Esophagus muscularis mucosa (tissue), 4 donors: ENCODE data around the gene PTPRQ. TPM values are rescaled to one million over a fixed set of nuclear protein-coding genes. Genes with fewer than 3 reads are reported as not detected.

Experiments used
- DNase-seq: peaks from one replicate; pipeline ENCODE4 v3.0.0-alpha.2; 2017; ENCODE audit errors: extremely low spot score
- H3K27ac ChIP-seq, 4 donors: fragments of 200-600 bp; sonication (generic); replicated peaks in 1 of 4; 1 replicate in 3 of 4; 2 replicates in 1 of 4; pipeline ENCODE4 v1.5.1; 2016 to 2019; ENCODE audit warnings: mild to moderate bottlenecking in 1 of 4
- H3K27me3 ChIP-seq, 4 donors: fragments of 200-600 bp; sonication (generic); one replicate each; pipeline versions ENCODE4 v1.5.1 to v1.6.0; 2016 to 2019
- H3K36me3 ChIP-seq, 4 donors: fragments of 200-600 bp; sonication (generic); one replicate each; pipeline ENCODE4 v1.5.1; 2016 to 2019
- H3K4me1 ChIP-seq, 4 donors: fragments of 200-600 bp; sonication (generic); one replicate each; pipeline ENCODE4 v1.5.1; 2016 to 2019
- H3K4me3 ChIP-seq, 4 donors: fragments of 200-600 bp; sonication (generic); 1 replicate in 2 of 4; 2 replicates in 2 of 4; pipeline ENCODE4 v1.5.1; 2016 to 2019; ENCODE audit warnings: mild to moderate bottlenecking in 4 of 4, moderate library complexity in 1 of 4
- H3K9me3 ChIP-seq, 4 donors: fragments of 200-600 bp; sonication (generic); 1 replicate in 3 of 4; 2 replicates in 1 of 4; pipeline ENCODE4 v1.5.1; 2016 to 2019
- EP300 ChIP-seq: sonication (generic); formaldehyde crosslinking; IDR thresholded peaks from one replicate; pipeline ENCODE4 v1.6.1; 2017; ENCODE audit warnings: antibody characterized with exemption
- POLR2A ChIP-seq: fragments of 450-650 bp; IDR thresholded peaks from one replicate; pipeline ENCODE4 v1.6.1; 2017; ENCODE audit warnings: antibody characterized with exemption, moderate library complexity, mild to moderate bottlenecking, low read depth
- POLR2AphosphoS5 ChIP-seq, 2 donors: sonication (generic); formaldehyde crosslinking; IDR thresholded peaks; one replicate each; pipeline ENCODE4 v1.6.1; 2017; ENCODE audit warnings: antibody characterized with exemption in 2 of 2
- WGBS: methylation state at CpG from one replicate; pipeline ENCODE4 v1.1.5; 2018; 5-methylcytosine and 5-hydroxymethylcytosine counted together
- intact Hi-C: fragments of 100-400 bp; cut with DNase I; formaldehyde crosslinking; loops from one replicate; pipeline ENCODE4 v1.15.1; 2023
- total RNA-seq, 4 donors: library from RNA; depleted of rRNA; stranded (reverse); fragments of >200 nt; gene quantifications; one replicate each; pipeline versions ENCODE4 v1.1.0 to v1.2.1, GENCODE V29; 2016
- TF ChIP-seq, protein P1 (sequence below), 3 experiments: fragments of 200-600 bp in 2 of 3; fragments of 450-650 bp in 1 of 3; sonication (generic) in 2 of 3; IDR thresholded peaks; one replicate each; pipeline ENCODE4 v1.5.1; 2017 to 2019; ENCODE audit warnings: antibody characterized with exemption in 3 of 3, mild to moderate bottlenecking in 2 of 3, moderate library complexity in 1 of 3

Gene PTPRQ
- total RNA-seq, 4 donors from 2014 or later = 2.0 to 13.7 (median 4.6) TPM

DNA sequence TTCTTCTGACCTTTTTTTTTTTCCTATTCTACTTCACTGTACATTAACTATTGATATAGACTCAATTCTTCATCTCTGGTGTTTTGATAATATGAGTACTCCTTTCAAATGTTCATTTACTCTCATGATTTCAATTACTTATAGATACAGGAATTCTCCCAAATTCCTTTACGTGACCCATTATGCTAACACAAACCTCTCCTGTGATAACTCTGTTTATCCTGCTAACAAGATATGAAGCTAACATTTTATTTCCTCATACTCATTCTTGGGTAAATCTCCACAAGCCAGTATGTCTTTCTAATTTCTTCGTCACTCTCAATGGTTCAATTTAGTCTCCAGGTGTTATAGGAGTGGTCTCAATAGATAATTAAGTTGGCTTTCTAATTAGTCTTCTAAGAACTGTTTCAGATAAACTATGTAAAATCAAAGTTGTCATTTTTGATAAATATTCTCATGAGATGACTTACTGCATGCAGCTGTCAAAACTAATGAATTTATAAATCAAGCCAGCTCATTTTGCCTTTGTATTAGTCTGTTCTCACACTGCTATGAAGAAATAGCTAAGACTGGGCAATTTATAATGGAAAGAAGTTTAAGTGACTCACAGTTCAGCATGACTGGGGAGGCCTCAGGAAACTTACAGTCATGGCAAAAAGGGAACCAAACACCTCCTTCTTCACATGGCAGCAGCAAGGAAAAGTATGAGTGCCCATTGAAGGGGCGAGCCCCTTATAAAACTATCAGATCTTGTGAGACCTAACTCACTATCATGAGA, 132.8 kb downstream of the PTPRQ start:
- TF ChIP-seq POLR2A (no peak), POLR2AphosphoS5 (IDR thresholded peaks at IDR 0.05) (no peak), EP300 (no peak)
- TF ChIP-seq, protein P1, sequence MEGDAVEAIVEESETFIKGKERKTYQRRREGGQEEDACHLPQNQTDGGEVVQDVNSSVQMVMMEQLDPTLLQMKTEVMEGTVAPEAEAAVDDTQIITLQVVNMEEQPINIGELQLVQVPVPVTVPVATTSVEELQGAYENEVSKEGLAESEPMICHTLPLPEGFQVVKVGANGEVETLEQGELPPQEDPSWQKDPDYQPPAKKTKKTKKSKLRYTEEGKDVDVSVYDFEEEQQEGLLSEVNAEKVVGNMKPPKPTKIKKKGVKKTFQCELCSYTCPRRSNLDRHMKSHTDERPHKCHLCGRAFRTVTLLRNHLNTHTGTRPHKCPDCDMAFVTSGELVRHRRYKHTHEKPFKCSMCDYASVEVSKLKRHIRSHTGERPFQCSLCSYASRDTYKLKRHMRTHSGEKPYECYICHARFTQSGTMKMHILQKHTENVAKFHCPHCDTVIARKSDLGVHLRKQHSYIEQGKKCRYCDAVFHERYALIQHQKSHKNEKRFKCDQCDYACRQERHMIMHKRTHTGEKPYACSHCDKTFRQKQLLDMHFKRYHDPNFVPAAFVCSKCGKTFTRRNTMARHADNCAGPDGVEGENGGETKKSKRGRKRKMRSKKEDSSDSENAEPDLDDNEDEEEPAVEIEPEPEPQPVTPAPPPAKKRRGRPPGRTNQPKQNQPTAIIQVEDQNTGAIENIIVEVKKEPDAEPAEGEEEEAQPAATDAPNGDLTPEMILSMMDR (IDR thresholded peaks at IDR 0.05) = no peak

DNA sequence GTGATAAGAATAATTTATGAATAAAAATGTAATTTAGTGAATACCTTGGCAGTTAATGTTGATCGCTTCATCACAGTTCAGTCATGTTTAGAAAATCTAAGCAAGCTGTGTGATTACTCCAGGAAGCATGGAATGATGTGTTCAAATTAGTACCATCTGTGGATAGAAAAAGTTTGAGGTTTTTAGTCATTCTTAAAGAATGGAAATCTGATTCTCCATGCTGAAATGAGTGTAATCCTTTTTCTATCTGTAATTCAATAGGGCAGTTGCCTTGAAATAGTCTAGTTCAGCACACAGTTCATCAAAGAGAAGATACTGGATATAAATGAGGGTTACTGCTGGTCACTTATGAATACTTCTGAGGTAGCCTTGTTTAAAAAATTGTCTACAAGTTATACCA, 136.2 kb downstream of the PTPRQ start:
- no peak overlapping the region for H3K4me3 ChIP-seq
- no peaks in the 10 kb centered on the region for H3K36me3 ChIP-seq
- no peaks in the 10 kb centered on the region for H3K4me1 ChIP-seq
- 72% methylated on average over 1 of the region's 1 CpG for WGBS
- H3K27ac ChIP-seq = no peak overlapping the region
- no peaks in the 10 kb centered on the region for H3K9me3 ChIP-seq
- no peak for DNase-seq
- intact Hi-C loops = no loop called here
- TF ChIP-seq POLR2AphosphoS5 (IDR thresholded peaks at IDR 0.05) = no peak
- TF ChIP-seq, protein P1 (IDR thresholded peaks at IDR 0.05) = no peak
- TF ChIP-seq EP300 = no peak
- no peak for TF ChIP-seq POLR2A
- H3K27me3 ChIP-seq = no peaks in the 10 kb centered on the region

More for the DNA sequence above, 132.8 kb downstream of the PTPRQ start:
- no peaks in the 10 kb centered on the region for H3K4me1 ChIP-seq
- intact Hi-C loops = no loop called here
- H3K36me3 ChIP-seq = no peaks in the 10 kb centered on the region
- no peak for DNase-seq
- H3K27ac ChIP-seq = no peak overlapping the region
- no peak overlapping the region for H3K4me3 ChIP-seq
- WGBS = 92% methylated on average over 3 of the region's 3 CpGs
- H3K9me3 ChIP-seq = no peaks in the 10 kb centered on the region
- no peaks in the 10 kb centered on the region for H3K27me3 ChIP-seq

DNA sequence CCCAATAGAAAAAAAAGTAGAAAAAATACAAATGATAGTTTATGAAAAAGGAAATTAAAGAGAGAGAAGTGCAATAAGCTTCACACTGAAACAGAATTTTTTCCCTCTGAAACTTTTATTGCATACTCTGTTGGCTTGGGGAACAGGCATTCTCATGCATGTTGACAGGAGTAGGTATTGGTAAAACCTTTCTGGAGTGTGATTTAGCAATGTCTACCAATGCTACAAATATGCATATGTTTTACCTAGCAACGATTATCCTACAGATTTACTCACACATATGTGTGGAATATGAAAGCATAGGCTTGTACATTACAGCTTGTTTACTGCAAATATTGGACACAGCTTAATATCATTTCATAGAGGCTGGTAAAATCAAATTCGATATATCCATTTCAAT, 137.7 kb downstream of the PTPRQ start:
- intact Hi-C loops = no loop called here

DNA sequence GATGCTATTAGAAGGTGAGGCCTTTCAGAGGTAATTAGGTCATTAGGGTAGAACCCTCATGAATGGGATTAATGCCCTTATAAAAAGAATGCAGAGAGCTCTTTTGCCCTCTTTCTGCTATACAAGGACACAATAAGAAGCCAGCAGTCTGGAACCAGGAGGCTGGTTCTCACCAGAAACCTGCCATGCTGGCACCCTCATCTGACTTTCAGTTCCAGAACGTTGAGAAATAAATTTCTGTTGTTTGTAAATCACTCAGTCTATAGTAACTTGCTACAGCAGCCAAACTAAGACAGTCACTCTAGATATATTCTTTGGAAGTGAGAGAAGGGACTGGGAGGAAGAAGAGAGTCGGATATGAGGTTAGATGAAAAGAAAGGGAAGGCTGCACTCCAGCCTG, 138.4 kb downstream of the PTPRQ start:
- Histone ChIP-seq H3K27me3 (no peaks in the 10 kb centered on the region), H3K27ac (no peak overlapping the region), H3K4me1 (no peaks in the 10 kb centered on the region), H3K4me3 (no peak overlapping the region), H3K36me3 (no peaks in the 10 kb centered on the region), H3K9me3 (no peaks in the 10 kb centered on the region)
- 57% methylated on average over 2 of the region's 2 CpGs for WGBS
- no peak for TF ChIP-seq POLR2A
- TF ChIP-seq, protein P1 (IDR thresholded peaks at IDR 0.05) = no peak
- no peak for TF ChIP-seq EP300
- intact Hi-C loops = no loop called here
- DNase-seq = no peak

More for the DNA sequence above, 137.7 kb downstream of the PTPRQ start:
- Histone ChIP-seq H3K27me3 (no peaks in the 10 kb centered on the region), H3K4me1 (no peaks in the 10 kb centered on the region), H3K4me3 (no peak overlapping the region), H3K9me3 (no peaks in the 10 kb centered on the region), H3K27ac (no peak overlapping the region), H3K36me3 (no peaks in the 10 kb centered on the region)
- DNase-seq = no peak
- WGBS = 84% methylated on average over 2 of the region's 2 CpGs
- no peak for TF ChIP-seq POLR2AphosphoS5 (IDR thresholded peaks at IDR 0.05)
- TF ChIP-seq, protein P1 (IDR thresholded peaks at IDR 0.05) = no peak
- no peak for TF ChIP-seq EP300
- TF ChIP-seq POLR2A = no peak

DNA sequence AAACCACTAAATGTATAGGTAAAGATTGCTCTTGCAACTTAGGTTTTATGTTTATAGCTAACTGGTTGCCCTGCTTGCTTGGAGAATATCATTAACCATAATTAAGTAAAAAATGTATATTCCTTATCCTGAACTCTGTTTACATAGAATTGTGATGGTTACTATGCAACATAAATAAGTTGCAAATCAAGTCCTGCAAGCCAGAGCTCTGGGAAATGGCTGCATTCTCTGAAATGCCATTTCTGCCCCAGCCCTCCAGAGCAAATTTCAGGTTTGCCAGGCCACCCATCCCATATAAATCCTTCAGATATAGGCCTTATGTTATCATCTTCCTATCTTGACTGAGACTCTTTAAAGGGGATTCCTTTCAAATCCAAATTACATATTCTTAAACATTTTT, 145.0 kb downstream of the PTPRQ start:
- intact Hi-C loops = no loop called here
- no peaks in the 10 kb centered on the region for H3K36me3 ChIP-seq
- no peaks in the 10 kb centered on the region for H3K27me3 ChIP-seq
- H3K4me1 ChIP-seq = no peaks in the 10 kb centered on the region
- DNase-seq = no peak
- no peaks in the 10 kb centered on the region for H3K9me3 ChIP-seq
- TF ChIP-seq, protein P1 (IDR thresholded peaks at IDR 0.05) = no peak
- TF ChIP-seq EP300 = no peak
- TF ChIP-seq POLR2AphosphoS5 (IDR thresholded peaks at IDR 0.05) = no peak
- TF ChIP-seq POLR2A = no peak
- no peak overlapping the region for H3K27ac ChIP-seq
- no peak overlapping the region for H3K4me3 ChIP-seq
